NCI-H1105 (cell line): ENCODE measurements around the gene MYO1H.
"Not testable (repeated sequence)": the region's sequence is repeated elsewhere in the genome, so short reads cannot be mapped to it uniquely, and the experiment has no call there.

Source experiments
- DNase-seq: peaks from one replicate; lab custom pipeline; 2025; lab: John Stamatoyannopoulos, UW

The MYO1H gene

GRCh38 chr12:109347589-109347988 is at the start of gene MYO1H:
Gene MYO1H (plus strand): TSS chr12:109347900. CDS start chr12:109347961, 61 bp downstream.
- no peak for DNase-seq

- no peak for DNase-seq
Measured at GRCh38 chr12:109299849-109300248, 47.9 kb upstream of the MYO1H start.

GRCh38 chr12:109301643-109302168 is 46.0 kb upstream of the MYO1H start:
- no peak for DNase-seq

GRCh38 chr12:109302358-109302757 is 45.3 kb upstream of the MYO1H start:
- no peak for DNase-seq

GRCh38 chr12:109302770-109303169 is 44.9 kb upstream of the MYO1H start:
- no peak for DNase-seq

- peak; percentile 25 for DNase-seq
Measured at GRCh38 chr12:109304485-109304884, 43.2 kb upstream of the MYO1H start.

GRCh38 chr12:109305547-109305946 is 42.2 kb upstream of the MYO1H start:
- DNase-seq: no peak

- DNase-seq: no peak
Measured at GRCh38 chr12:109307051-109307450, 40.6 kb upstream of the MYO1H start.

GRCh38 chr12:109308534-109309380 is 38.9 kb upstream of the MYO1H start, which contains the start of gene FOXN4:
Gene FOXN4 (minus strand): TSS chr12:109309284. CDS start chr12:109308321, 963 bp downstream.
- DNase-seq: peak; percentile 51

GRCh38 chr12:109309381-109310246 is 38.1 kb upstream of the MYO1H start:
- peak; percentile 60 for DNase-seq

GRCh38 chr12:109310247-109311125 is 37.2 kb upstream of the MYO1H start:
- DNase-seq: peak; percentile 84

- not testable (repeated sequence) for DNase-seq
Measured at GRCh38 chr12:109321294-109321693, 26.4 kb upstream of the MYO1H start.

GRCh38 chr12:109329003-109329402 is 18.7 kb upstream of the MYO1H start:
- DNase-seq: no peak

- peak; percentile 57 for DNase-seq
Measured at GRCh38 chr12:109329686-109330085, 18.0 kb upstream of the MYO1H start.

- no peak for DNase-seq
Measured at GRCh38 chr12:109330282-109331230, 17.1 kb upstream of the MYO1H start.

- DNase-seq: no peak
Measured at GRCh38 chr12:109331301-109331952, 16.3 kb upstream of the MYO1H start.

GRCh38 chr12:109334887-109335286 is 12.8 kb upstream of the MYO1H start:
- DNase-seq: no peak

- no peak for DNase-seq
Measured at GRCh38 chr12:109336593-109336992, 11.1 kb upstream of the MYO1H start.

- no peak for DNase-seq
Measured at GRCh38 chr12:109343677-109344076, 4.0 kb upstream of the MYO1H start.

GRCh38 chr12:109345428-109345827 is 2.3 kb upstream of the MYO1H start:
- no peak for DNase-seq
